GM19023 (cell line): ENCODE measurements around the gene BAZ2B.

Experiments
- ATAC-seq: cut with Tn5 transposase; IDR thresholded peaks from one replicate; pipeline ENCODE4 v1.9.1; 2021; ENCODE audit warnings: mild to moderate bottlenecking, moderate library complexity; ENCODE audit not compliant: unreplicated experiment

Gene BAZ2B

GRCh38 chr2:159468257-159468656, 148.1 kb downstream of the BAZ2B start:
- ATAC-seq, result no peak

GRCh38 chr2:159462961-159463360, 153.4 kb downstream of the BAZ2B start:
- no peak for ATAC-seq

GRCh38 chr2:159462201-159462785, 154.1 kb downstream of the BAZ2B start:
- ATAC-seq, result no peak

GRCh38 chr2:159461076-159461475, 155.3 kb downstream of the BAZ2B start:
- ATAC-seq, result no peak

GRCh38 chr2:159460227-159460626, 156.1 kb downstream of the BAZ2B start:
- ATAC-seq, result no peak

GRCh38 chr2:159459279-159459678, 157.1 kb downstream of the BAZ2B start:
- ATAC-seq, result no peak

- no peak for ATAC-seq
Measured at GRCh38 chr2:159457589-159457988, 158.8 kb downstream of the BAZ2B start.

- no peak for ATAC-seq
Measured at GRCh38 chr2:159456500-159457426, 159.6 kb downstream of the BAZ2B start.

- ATAC-seq, result no peak
Measured at GRCh38 chr2:159455330-159455918, 160.9 kb downstream of the BAZ2B start.

GRCh38 chr2:159454185-159454584, 162.2 kb downstream of the BAZ2B start:
- ATAC-seq, result no peak

GRCh38 chr2:159450180-159450579, 166.2 kb downstream of the BAZ2B start:
- ATAC-seq, result no peak

- ATAC-seq, result no peak
Measured at GRCh38 chr2:159449504-159450124, 166.7 kb downstream of the BAZ2B start.

- no peak for ATAC-seq
Measured at GRCh38 chr2:159446817-159447216, 169.5 kb downstream of the BAZ2B start.

- ATAC-seq, result no peak
Measured at GRCh38 chr2:159446201-159446600, 170.1 kb downstream of the BAZ2B start.

- no peak for ATAC-seq
Measured at GRCh38 chr2:159445307-159445706, 171.0 kb downstream of the BAZ2B start.

- no peak for ATAC-seq
Measured at GRCh38 chr2:159444754-159445153, 171.6 kb downstream of the BAZ2B start.

- no peak for ATAC-seq
Measured at GRCh38 chr2:159442159-159442852, 174.0 kb downstream of the BAZ2B start.

GRCh38 chr2:159441182-159441581, 175.2 kb downstream of the BAZ2B start:
- ATAC-seq, result no peak

GRCh38 chr2:159439421-159439820, 176.9 kb downstream of the BAZ2B start:
- ATAC-seq, result no peak

GRCh38 chr2:159438720-159439353, 177.5 kb downstream of the BAZ2B start:
- no peak for ATAC-seq
